HG03575 (cell line): ENCODE results near the gene EIF4G3.
"Not testable (repeated sequence)": the region's sequence is repeated elsewhere in the genome, so short reads cannot be mapped to it uniquely, and the experiment has no call there.

ENCODE experiments used
- ATAC-seq: cut with Tn5 transposase; IDR thresholded peaks from one replicate; pipeline ENCODE4 v1.9.1; 2021; ENCODE audit not compliant: unreplicated experiment, insufficient number of reproducible peaks, low FRiP score; ENCODE audit errors: extremely low read depth

Gene EIF4G3

DNA sequence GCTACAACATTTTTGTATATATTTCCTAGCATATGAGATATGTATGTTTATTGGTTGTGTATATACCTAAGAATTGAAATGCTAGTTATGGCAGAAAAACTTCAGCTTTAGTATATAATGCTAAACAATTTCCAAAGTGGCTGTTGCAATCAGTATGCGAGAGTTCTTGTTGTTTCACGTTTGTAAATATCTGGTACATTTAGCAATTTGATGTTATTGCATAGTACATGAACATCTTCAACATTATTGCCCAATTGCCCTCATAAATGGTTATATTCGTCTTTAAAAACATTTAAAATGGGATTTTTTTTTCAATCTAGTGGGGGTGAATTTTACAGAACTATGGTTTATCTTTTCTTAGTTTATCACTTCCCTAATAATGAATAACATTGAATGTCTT, 303.4 kb downstream of the EIF4G3 start:
- no peak for ATAC-seq

GRCh38 chr1:20871419-20871818, 305.3 kb downstream of the EIF4G3 start:
- no peak for ATAC-seq

GRCh38 chr1:20870718-20871117, 306.0 kb downstream of the EIF4G3 start:
- no peak for ATAC-seq

- no peak for ATAC-seq
Observed at GRCh38 chr1:20868263-20868662, 308.4 kb downstream of the EIF4G3 start.

GRCh38 chr1:20867847-20868246, 308.9 kb downstream of the EIF4G3 start:
- no peak for ATAC-seq

GRCh38 chr1:20867062-20867461, 309.6 kb downstream of the EIF4G3 start:
- no peak for ATAC-seq

- ATAC-seq, result no peak
Observed at GRCh38 chr1:20865001-20865400, 311.7 kb downstream of the EIF4G3 start.

DNA sequence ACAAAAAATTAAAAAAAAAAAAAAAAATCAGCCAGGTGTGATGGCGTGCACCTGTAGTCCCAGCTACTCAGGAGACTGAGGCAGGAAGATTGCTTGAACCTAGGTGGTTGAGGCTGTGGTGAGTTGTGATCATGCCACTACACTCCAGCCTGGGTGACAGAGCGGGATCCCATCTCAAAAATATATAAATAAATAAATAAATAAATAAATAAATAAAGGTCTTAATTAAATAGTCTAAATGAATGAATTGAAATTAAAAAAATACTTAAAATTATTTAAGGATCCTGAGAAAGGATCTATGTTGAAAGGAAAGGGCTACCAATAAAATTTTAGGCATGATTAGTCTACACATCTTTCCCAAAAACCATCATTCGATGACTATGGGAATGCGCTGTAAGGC, 322.2 kb downstream of the EIF4G3 start:
- no peak for ATAC-seq

GRCh38 chr1:20851791-20852190, 324.9 kb downstream of the EIF4G3 start:
- not testable (repeated sequence) for ATAC-seq

- no peak for ATAC-seq
Observed at GRCh38 chr1:20850021-20850420, 326.7 kb downstream of the EIF4G3 start.

GRCh38 chr1:20849100-20849499, 327.6 kb downstream of the EIF4G3 start:
- no peak for ATAC-seq

DNA sequence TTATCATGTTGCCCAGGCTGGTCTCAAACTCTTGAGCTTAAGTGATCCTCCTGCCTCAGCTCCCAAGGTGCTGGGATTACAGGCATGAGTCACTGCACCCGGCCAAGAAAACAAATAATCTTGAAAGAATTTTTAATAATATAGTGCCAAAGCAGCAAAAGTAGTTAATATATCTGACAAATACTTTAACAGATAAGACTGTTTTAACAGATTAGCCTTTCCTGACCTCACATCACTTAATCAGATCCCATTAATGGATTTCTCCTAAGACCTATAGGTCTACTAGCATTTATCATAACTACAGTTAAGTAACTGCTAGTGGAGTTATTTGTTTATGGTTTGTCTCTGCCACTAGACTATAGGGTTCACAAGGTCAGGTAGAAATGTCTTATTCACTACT, 328.5 kb downstream of the EIF4G3 start:
- no peak for ATAC-seq

DNA sequence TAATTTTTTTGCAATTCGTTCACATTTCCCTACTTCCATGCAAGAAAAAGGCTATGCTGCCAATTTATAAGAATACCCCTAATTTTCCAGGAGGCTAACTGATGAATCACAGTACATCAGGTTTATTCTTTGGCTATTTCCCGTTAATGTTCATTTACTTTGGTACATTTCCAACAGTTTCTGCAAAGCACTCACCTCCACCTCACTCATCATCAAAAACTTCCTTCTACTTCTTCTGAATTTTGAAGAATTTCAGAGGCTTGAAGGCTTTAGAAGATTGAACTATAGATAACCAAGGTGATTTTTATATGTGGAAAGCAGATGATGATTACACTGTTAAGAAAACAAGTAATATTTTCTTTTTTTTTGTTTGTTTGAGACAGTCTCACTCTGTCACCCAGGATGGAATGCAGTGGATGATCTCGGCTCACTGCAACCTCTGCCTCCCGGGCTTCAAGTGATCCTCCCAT, 329.1 kb downstream of the EIF4G3 start:
- no peak for ATAC-seq

DNA sequence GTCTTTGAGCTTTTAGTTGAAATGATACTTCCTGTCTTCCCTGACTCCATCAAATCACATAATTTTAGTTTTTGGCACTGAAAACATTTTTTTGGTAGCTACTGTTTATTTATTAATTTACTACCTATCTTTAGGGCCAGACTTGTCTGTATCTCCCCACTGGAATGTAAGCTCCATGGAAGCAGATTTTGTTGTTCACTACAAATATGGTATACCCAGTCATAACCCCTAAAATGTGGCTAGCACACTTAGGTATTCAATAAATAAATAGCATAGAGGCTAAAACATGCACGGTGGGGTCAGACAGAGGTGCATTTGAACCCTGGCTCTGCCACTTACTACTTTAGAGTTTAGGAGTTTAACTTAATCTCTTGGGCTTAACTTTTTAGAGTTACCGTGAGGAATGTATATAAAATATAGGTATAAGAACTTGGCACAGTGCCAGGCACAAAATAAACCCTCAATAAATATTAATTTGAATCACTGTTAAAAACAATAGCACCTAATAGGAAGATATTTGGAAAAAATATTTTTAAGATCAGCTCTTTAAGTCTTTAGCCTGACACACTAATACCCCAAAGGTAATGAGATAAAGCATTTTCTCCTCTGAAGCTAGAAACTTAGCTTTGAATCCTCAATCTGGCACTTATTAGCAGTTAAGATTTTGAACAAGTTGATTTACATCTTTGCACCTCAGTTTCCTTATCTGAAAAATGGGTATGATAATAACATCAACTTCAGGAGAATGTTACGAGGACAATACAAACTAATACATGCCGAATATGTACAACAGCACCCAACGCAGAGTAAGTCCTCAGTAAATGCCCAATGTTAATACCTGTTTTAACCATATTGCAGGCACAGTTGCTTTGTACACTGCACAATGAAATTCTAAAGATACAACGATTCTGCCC, 330.0 kb downstream of the EIF4G3 start:
- ATAC-seq, result no peak

DNA sequence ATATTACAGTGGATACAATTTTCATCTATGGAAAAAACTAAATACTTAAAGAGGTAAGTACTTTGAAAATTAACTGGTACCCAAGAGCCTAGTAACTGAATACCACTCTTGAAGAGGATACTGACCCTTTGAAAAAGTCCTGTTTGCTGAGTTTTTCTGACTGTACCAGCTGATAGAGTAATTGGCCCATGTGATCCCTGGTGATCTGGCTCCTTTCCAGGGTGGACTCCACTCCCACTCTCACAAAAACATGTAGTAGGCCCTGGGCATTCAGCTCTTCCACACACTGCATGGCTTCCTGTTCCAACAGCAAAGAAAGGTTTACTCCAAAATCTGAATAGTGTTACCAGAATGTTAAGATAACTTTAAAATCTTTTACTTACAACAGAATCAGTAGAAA, 336.0 kb downstream of the EIF4G3 start:
- ATAC-seq, result no peak

- no peak for ATAC-seq
Observed at GRCh38 chr1:20837554-20838192, 339.0 kb downstream of the EIF4G3 start.

DNA sequence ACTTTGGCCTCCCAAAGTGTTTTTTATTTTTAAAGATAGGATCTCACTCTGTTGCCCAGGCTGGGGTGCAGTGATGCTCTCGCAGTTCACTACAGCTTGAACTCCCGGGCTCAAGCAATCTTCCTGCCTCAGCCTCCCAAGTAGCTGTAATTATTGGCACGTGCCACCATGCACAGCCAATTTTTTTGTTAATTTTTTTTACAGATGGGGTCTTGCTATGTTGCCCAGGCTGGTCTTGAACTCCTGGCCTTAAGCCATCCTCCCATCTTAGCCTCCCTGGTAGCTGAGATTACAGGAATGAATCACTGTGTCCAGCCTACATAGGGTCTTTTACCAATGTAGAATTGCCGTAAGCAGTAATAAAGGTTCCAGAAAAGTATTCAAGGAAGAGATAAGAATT, 340.5 kb downstream of the EIF4G3 start:
- no peak for ATAC-seq

GRCh38 chr1:20834780-20835179, 341.9 kb downstream of the EIF4G3 start:
- ATAC-seq, result no peak

GRCh38 chr1:20834192-20834591, 342.5 kb downstream of the EIF4G3 start:
- ATAC-seq, result no peak

DNA sequence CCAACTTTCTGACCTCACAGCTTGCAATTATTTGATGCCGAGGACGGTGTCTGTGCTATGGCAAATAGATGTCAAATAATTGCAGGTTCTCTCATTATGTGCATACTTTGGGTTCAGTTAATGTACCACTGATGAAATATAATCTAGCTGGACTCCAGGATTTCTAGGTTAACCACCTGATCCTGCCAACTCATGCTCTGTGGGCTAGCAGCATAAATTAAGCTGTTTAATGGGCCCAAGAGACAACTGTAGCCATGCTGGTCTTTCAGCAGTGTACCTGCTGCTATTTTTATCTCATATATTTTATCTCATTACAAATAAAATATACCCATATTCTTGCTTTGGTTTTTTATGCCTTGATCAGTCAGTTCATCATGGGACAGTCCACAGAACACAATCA, 346.3 kb downstream of the EIF4G3 start:
- ATAC-seq, result no peak
